HG03175 (cell line): ENCODE results near the gene MRPL48.

ENCODE experiments used
- ATAC-seq: cut with Tn5 transposase; IDR thresholded peaks from one replicate; pipeline ENCODE4 v1.9.1; 2021; ENCODE audit warnings: mild to moderate bottlenecking, moderate library complexity; ENCODE audit not compliant: unreplicated experiment

The MRPL48 gene

GRCh38 chr11:73888244-73888643 lies 100.6 kb downstream of the MRPL48 start:
- ATAC-seq: no peak

- no peak for ATAC-seq
These were observed 101.3 kb downstream of the MRPL48 start for GRCh38 chr11:73889019-73889418.

DNA sequence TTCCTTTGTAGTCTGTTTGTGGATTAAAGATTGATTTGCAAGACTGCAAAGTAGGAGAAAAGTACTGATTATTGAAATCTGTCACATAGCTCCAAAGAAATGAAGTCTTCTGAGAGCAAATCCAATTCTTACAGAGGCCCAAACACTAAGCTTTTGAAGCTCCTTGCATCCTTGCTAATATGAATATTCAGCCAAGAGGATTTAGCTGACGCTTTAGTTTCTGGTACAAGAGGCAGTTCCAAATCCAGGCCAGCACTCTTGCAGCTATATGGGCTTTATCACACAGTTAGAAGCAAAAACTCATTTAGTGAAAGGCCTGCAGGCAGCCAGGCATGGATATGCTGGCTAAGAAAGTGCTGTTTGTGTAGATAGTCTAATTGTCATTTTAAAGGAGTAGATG lies 101.9 kb downstream of the MRPL48 start:
- ATAC-seq: no peak

DNA sequence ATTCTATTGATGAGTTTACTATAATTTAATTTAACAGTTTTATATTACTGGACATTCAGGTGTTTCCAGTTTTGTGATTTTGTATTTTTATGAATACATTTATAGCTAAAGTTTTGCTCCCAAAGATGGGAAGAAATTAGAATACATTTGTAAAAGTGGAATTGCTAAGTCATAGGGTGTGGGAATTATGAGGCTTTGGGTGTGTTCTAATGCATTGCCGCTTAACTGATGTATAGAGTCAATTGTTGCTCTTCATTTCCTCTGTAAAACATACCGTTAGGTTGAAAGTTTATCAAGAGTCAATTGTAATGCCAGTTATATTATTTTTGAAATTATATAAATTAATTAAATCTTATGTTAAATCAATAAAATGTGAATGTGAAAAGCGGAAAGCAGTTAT lies 105.4 kb downstream of the MRPL48 start:
- no peak for ATAC-seq

- no peak for ATAC-seq
These were observed 107.2 kb downstream of the MRPL48 start for GRCh38 chr11:73894725-73895335.

DNA sequence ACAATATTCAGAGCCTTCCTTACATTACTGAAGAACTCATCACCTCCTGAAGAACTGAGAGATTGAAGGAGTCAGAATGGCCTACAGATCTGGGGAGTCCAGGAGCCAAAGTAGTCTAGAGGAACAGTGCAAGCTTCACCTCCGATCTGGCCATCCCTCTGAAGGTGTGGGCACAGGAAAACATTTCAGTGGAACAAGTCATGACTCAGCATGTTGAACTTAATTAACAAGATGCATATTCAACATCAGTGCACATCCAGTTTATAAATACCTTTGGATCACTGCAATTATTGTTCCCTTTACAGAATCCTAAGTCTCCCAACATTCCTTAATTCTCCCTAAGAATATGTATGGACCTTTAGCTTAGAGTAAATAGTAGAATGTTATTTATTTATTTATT lies 114.6 kb downstream of the MRPL48 start:
- ATAC-seq: no peak

GRCh38 chr11:73907191-73907590 lies 119.5 kb downstream of the MRPL48 start:
- no peak for ATAC-seq

- ATAC-seq: no peak
These were observed 124.4 kb downstream of the MRPL48 start for GRCh38 chr11:73912026-73912425.

DNA sequence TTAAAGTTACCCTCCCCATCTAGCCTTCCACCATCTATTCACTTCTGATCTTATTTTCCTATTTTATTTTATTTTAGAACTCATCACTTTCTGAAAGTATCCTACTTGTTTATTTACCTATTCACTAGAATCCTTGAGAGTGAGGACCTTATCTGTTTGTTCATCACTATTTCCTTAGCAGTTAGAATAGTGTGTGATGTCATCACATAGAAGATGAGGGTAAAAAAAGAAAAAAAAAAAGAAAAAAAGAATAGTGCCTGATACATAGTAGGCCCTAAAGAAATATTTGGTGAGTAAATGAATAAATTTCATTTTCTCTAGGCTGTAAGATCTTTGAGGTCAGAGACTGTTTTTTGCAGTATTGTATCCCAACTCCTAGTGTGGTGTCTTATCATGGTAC lies 125.8 kb downstream of the MRPL48 start:
- ATAC-seq: no peak

DNA sequence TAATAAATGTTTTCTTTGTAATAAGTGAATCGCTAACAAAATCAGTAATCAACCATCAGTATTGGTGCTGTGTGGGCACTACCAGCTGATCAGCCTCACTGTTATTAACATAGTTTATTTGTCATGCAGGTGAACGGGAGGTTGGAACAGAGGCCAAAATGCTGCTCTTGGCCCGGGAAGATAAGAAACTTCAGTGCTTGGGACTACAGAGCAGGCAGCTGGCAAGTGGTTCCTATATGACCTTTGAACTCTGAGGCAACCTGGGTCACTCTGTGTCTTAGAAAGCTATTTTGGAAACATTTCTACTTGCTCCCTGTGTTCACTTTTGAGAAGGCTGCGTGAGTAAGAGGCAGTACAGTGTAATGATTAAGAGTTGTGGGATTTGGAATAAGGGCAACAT lies 126.6 kb downstream of the MRPL48 start:
- no peak for ATAC-seq
